HCT116 (cell line): ENCODE data around the gene EEF1AKMT4. TPM values are rescaled to one million over a fixed set of nuclear protein-coding genes. Genes with fewer than 3 reads are reported as not detected.

ENCODE experiments used
- ATAC-seq: fragments of 200-7000 bp; cut with Tn5 transposase; 2 replicates; pipeline ENCODE4 v1.9.1; 2020; ENCODE audit warnings: mild to moderate bottlenecking, moderate library complexity
- BruUV-seq: library from RNA; stranded (reverse); fragments of 400-500 nt; replicated peaks from 2 replicates; lab custom pipeline; 2021; lab: Mats Ljungman, UMichigan
- CTCF ChIA-PET: fragments of 300-600 bp; sonication (Branson Sonifier 250); formaldehyde crosslinking; loops from one replicate; lab custom pipeline; 2021; ENCODE audit warnings: antibody characterized with exemption; lab: Charles Lee
- POLR2A ChIA-PET: fragments of 300-600, 350-600 bp; sonication (Branson Sonifier 250); formaldehyde crosslinking; loops from one replicate; lab custom pipeline; 2021; ENCODE audit warnings: antibody characterized with exemption; lab: Charles Lee
- RAD21 ChIA-PET, 2 experiments: fragments of 300-600 bp; sonication (Branson Sonifier 250); formaldehyde crosslinking; loops; one replicate each; lab custom pipeline; 2023; ENCODE audit warnings: low total read pairs in 2 of 2; ENCODE audit not compliant: uncharacterized antibody in 2 of 2, unreplicated experiment in 2 of 2, low non-redundant PET in 1 of 2; lab: Charles Lee
- DNase-seq: peaks from one replicate; pipeline ENCODE4 v3.0.0-alpha.2; 2010; ENCODE audit warnings: low read depth, low spot score
- H2AFZ ChIP-seq: fragments of 200-600 bp; shearing (Covaris generic), sonication (generic); 2 replicates; pipeline ENCODE4 v1.6.1; 2017; ENCODE audit warnings: low read depth, mixed run types, mixed read lengths, antibody characterized with exemption, low read length; ENCODE audit not compliant: poor library complexity, severe bottlenecking
- H3K27ac ChIP-seq: 2 replicates; pipeline ENCODE4 v1.5.1; 2012; ENCODE audit warnings: low read depth, low read length
- H3K27me3 ChIP-seq: fragments of 200-600 bp; sonication (generic); 2 replicates; pipeline ENCODE4 v1.6.1; 2016; ENCODE audit warnings: mixed run types, low read length, mixed read lengths; ENCODE audit not compliant: insufficient read depth
- H3K36me3 ChIP-seq, 2 experiments: fragments of 200-500 bp in 1 of 2; fragments of 200-600 bp in 1 of 2; sonication (Bioruptor generic) in 1 of 2; sonication (generic) in 1 of 2; 2 replicates each; pipeline versions ENCODE4 v1.5.1 to v1.6.1; 2014 to 2016; ENCODE audit warnings: low read length in 2 of 2, inconsistent platforms in 1 of 2, mixed read lengths in 1 of 2, mixed run types in 1 of 2; ENCODE audit not compliant: insufficient read depth in 2 of 2, control insufficient read depth in 1 of 2
- H3K4me1 ChIP-seq, 2 experiments: fragments of 200-600 bp in 1 of 2; sonication (generic) in 1 of 2; 2 replicates each; pipeline versions ENCODE4 v1.5.1 to v1.6.1; 2012 to 2017; ENCODE audit warnings: low read length in 2 of 2, inconsistent platforms in 1 of 2, mild to moderate bottlenecking in 1 of 2, mixed read lengths in 1 of 2, mixed run types in 1 of 2, moderate library complexity in 1 of 2; ENCODE audit not compliant: insufficient read depth in 2 of 2, control insufficient read depth in 1 of 2
- H3K4me2 ChIP-seq: fragments of 200-600 bp; sonication (generic); 2 replicates; pipeline ENCODE4 v1.6.1; 2017; ENCODE audit warnings: mixed run types, low read length, mixed read lengths
- H3K4me3 ChIP-seq, 2 experiments: fragments of 200-600 bp in 1 of 2; sonication (generic) in 1 of 2; replicated peaks in 1 of 2; 2 replicates each; pipeline ENCODE4 v1.5.1; 2011 to 2016; ENCODE audit warnings: low read length in 2 of 2, control low read depth in 1 of 2, low read depth in 1 of 2, mild to moderate bottlenecking in 1 of 2, mixed read lengths in 1 of 2, mixed run types in 1 of 2
- H3K79me2 ChIP-seq: fragments of 200-600 bp; sonication (generic); 2 replicates; pipeline ENCODE4 v1.6.1; 2017; ENCODE audit warnings: mild to moderate bottlenecking, mixed run types, low read length, moderate library complexity, mixed read lengths; ENCODE audit not compliant: insufficient read depth
- H3K9ac ChIP-seq: fragments of 200-600 bp; sonication (generic); 2 replicates; pipeline ENCODE4 v1.6.1; 2016; ENCODE audit warnings: low read length, mixed read lengths
- H3K9me2 ChIP-seq: fragments of 200-600 bp; sonication (generic), shearing (Covaris generic); 2 replicates; pipeline ENCODE4 v1.6.1; 2017; ENCODE audit warnings: mixed run types, mild to moderate bottlenecking, moderate library complexity; ENCODE audit not compliant: insufficient read depth
- H3K9me3 ChIP-seq, 2 experiments: fragments of 200-500 bp in 1 of 2; fragments of 200-600 bp in 1 of 2; sonication (Bioruptor generic) in 1 of 2; sonication (generic) in 1 of 2; 2 replicates each; pipeline ENCODE4 v1.6.1; 2014 to 2017; ENCODE audit warnings: low read length in 2 of 2, mixed read lengths in 2 of 2, inconsistent platforms in 1 of 2, low read depth in 1 of 2, mild to moderate bottlenecking in 1 of 2, mixed run types in 1 of 2, moderate library complexity in 1 of 2; ENCODE audit not compliant: control insufficient read depth in 1 of 2, insufficient read depth in 1 of 2
- H4K20me1 ChIP-seq: fragments of 200-600 bp; sonication (generic), shearing (Covaris generic); 2 replicates; pipeline ENCODE4 v1.6.1; 2017; ENCODE audit warnings: mixed run types, mild to moderate bottlenecking, moderate library complexity; ENCODE audit not compliant: insufficient read depth
- CEBPB ChIP-seq: IDR thresholded peaks from 2 replicates; pipeline ENCODE4 v1.6.1; 2012; ENCODE audit warnings: low read depth
- CTCF ChIP-seq, 3 experiments: fragments of 200-600 bp in 1 of 3; sonication (generic) in 1 of 3; IDR thresholded peaks in 2 of 3; conservative IDR thresholded peaks in 1 of 3; 2 replicates each; pipeline ENCODE4 v1.5.1; 2012 to 2017; ENCODE audit warnings: low read depth in 2 of 3, low read length in 2 of 3, antibody characterized with exemption in 1 of 3, borderline replicate concordance in 1 of 3, control low read depth in 1 of 3, mild to moderate bottlenecking in 1 of 3, mixed read lengths in 1 of 3, mixed run types in 1 of 3, moderate library complexity in 1 of 3; ENCODE audit not compliant: insufficient read depth in 1 of 3
- ELF1 ChIP-seq: IDR thresholded peaks from 2 replicates; pipeline ENCODE4 v1.6.1; 2012; ENCODE audit warnings: low read depth, borderline replicate concordance
- EZH2phosphoT487 ChIP-seq: fragments of 200-600 bp; IDR thresholded peaks from 2 replicates; pipeline ENCODE4 v1.6.1; 2018; ENCODE audit warnings: antibody characterized with exemption, borderline replicate concordance
- JUND ChIP-seq: IDR thresholded peaks from 2 replicates; pipeline ENCODE4 v1.6.1; 2012
- MAX ChIP-seq: IDR thresholded peaks from 2 replicates; pipeline ENCODE4 v1.6.1; 2012
- REST ChIP-seq: IDR thresholded peaks from 2 replicates; pipeline ENCODE4 v1.6.1; 2012; ENCODE audit warnings: low read depth
- SIN3A ChIP-seq: IDR thresholded peaks from 2 replicates; pipeline ENCODE4 v1.6.1; 2012; ENCODE audit warnings: low read depth
- SP1 ChIP-seq: IDR thresholded peaks from 2 replicates; pipeline ENCODE4 v1.6.1; 2012; ENCODE audit warnings: low read depth
- SRF ChIP-seq: IDR thresholded peaks from 2 replicates; pipeline ENCODE4 v1.6.1; 2012; ENCODE audit warnings: low read depth
- TCF7L2 ChIP-seq: IDR thresholded peaks from 2 replicates; pipeline ENCODE4 v1.7.0; 2011; ENCODE audit warnings: borderline replicate concordance, inconsistent platforms; ENCODE audit not compliant: insufficient read depth, insufficient read length; ENCODE audit errors: extremely low read depth
- YY1 ChIP-seq: IDR thresholded peaks from 2 replicates; pipeline ENCODE4 v1.6.1; 2011; ENCODE audit warnings: low read length, low read depth, moderate library complexity, mild to moderate bottlenecking; ENCODE audit not compliant: insufficient replicate concordance; ENCODE audit errors: extremely low read depth
- ZBTB33 ChIP-seq: IDR thresholded peaks from 2 replicates; pipeline ENCODE4 v1.6.1; 2011; ENCODE audit warnings: mild to moderate bottlenecking, low read length, moderate library complexity; ENCODE audit not compliant: insufficient replicate concordance; ENCODE audit errors: extremely low read depth
- ZFX ChIP-seq: fragments of 450-650 bp; IDR thresholded peaks from 2 replicates; pipeline ENCODE4 v1.6.1; 2017
- ZNF274 ChIP-seq: fragments of 200-500 bp; sonication (Bioruptor generic); IDR thresholded peaks from 2 replicates; pipeline ENCODE4 v1.6.1; 2014; ENCODE audit warnings: mild to moderate bottlenecking, low read depth, low read length, inconsistent platforms
- intact Hi-C: fragments of 100-400 bp; cut with micrococcal nuclease; formaldehyde crosslinking; loops from 2 replicates; pipeline ENCODE4 v1.10.0; 2022
- total RNA-seq: library from RNA; stranded (reverse); gene quantifications from one replicate; pipeline ENCODE4 v1.2.1, GENCODE V29; 2021; ENCODE audit not compliant: unreplicated experiment

EEF1AKMT4 gene
- total RNA-seq, 1 experiment from 2014 or later: 10.5 TPM

- Histone ChIP-seq H3K4me2 (no peak overlapping the region), H3K36me3 (no peaks in the 10 kb centered on the region), H3K79me2 (no peaks in the 10 kb centered on the region), H3K9me2 (no peaks in the 10 kb centered on the region), H3K27me3 (no peaks in the 10 kb centered on the region), H2AFZ (no peak overlapping the region), H3K9me3 (no peaks in the 10 kb centered on the region), H3K27ac (no peak overlapping the region), H3K9ac (no peak overlapping the region), H4K20me1 (no peaks in the 10 kb centered on the region), H3K4me3 (no peak overlapping the region), H3K4me1 (no peaks in the 10 kb centered on the region)
- ATAC-seq (no peak), DNase-seq (no peak)
- POLR2A ChIA-PET: no interaction called here
- RAD21 ChIA-PET: no interaction called here
- no peak for TF ChIP-seq YY1
- no peak for TF ChIP-seq ZFX
- no peak for TF ChIP-seq TCF7L2
- TF ChIP-seq ELF1: no peak
- TF ChIP-seq SP1: no peak
- TF ChIP-seq ZBTB33: no peak
- no peak for TF ChIP-seq ZNF274
- TF ChIP-seq SRF: no peak
- no peak for TF ChIP-seq JUND
- TF ChIP-seq EZH2phosphoT487: no peak
- no peak for TF ChIP-seq REST
- TF ChIP-seq SIN3A: no peak
- TF ChIP-seq CEBPB: no peak
- TF ChIP-seq MAX: no peak
- TF ChIP-seq CTCF (IDR thresholded peaks at IDR 0.05 in 2 of 3, conservative IDR thresholded peaks at IDR 0.05 in 1 of 3; ENCODE audit: borderline replicate concordance in 1 of 3, insufficient read depth in 1 of 3, low read depth in 2 of 3, low read length in 2 of 3): no peak
- intact Hi-C loops: no loop called here
- CTCF ChIA-PET: no interaction called here
- BruUV-seq: no TSS peak
Observed at GRCh38 chr3:184200825-184201224, 48.6 kb upstream of the EEF1AKMT4 start.
